ENCODE data around the gene NSG2. TPM values are rescaled to one million over a fixed set of nuclear protein-coding genes. Genes with fewer than 3 reads are reported as not detected.

NSG2 gene
- polyA plus RNA-seq, 2 donors, result 0.02 to 0.04 TPM

- no peaks in the 10 kb centered on the region for H3K27me3 ChIP-seq (ENCODE audit: control insufficient read depth in 1 of 2, insufficient read depth in 2 of 2, low read length in 2 of 2)
- no peaks in the 10 kb centered on the region for H3K9me3 ChIP-seq (ENCODE audit: control insufficient read depth in 2 of 2, insufficient read depth in 1 of 2, low read depth in 1 of 2, low read length in 1 of 2)
- H3K4me3 ChIP-seq (ENCODE audit: low read depth in 1 of 2, low read length in 2 of 2), result no peak overlapping the region
- no peak overlapping the region for H3K27ac ChIP-seq (ENCODE audit: low read depth in 2 of 2, low read length in 1 of 2)
- no peaks in the 10 kb centered on the region for H3K4me1 ChIP-seq (ENCODE audit: control insufficient read depth in 2 of 2, insufficient read depth in 2 of 2, low read length in 1 of 2)
- WGBS, 2 donors, result 59 to 63% methylated on average over 2 of the region's 2 CpGs
- no peaks in the 10 kb centered on the region for H3K36me3 ChIP-seq (ENCODE audit: control insufficient read depth in 2 of 2, insufficient read depth in 2 of 2, low read length in 1 of 2)
Measured at GRCh38 chr5:174058433-174059122, 13.1 kb downstream of the NSG2 start.

- H3K27ac ChIP-seq (ENCODE audit: low read depth in 2 of 2, low read length in 1 of 2), result no peak overlapping the region
- H3K9me3 ChIP-seq (ENCODE audit: control insufficient read depth in 2 of 2, insufficient read depth in 1 of 2, low read depth in 1 of 2, low read length in 1 of 2), result no peaks in the 10 kb centered on the region
- no peaks in the 10 kb centered on the region for H3K36me3 ChIP-seq (ENCODE audit: control insufficient read depth in 2 of 2, insufficient read depth in 2 of 2, low read length in 1 of 2)
- no peaks in the 10 kb centered on the region for H3K27me3 ChIP-seq (ENCODE audit: control insufficient read depth in 1 of 2, insufficient read depth in 2 of 2, low read length in 2 of 2)
- 87 to 90% methylated on average over 1 of the region's 1 CpG for whole genome bisulfite sequencing, 2 donors
- H3K4me1 ChIP-seq (ENCODE audit: control insufficient read depth in 2 of 2, insufficient read depth in 2 of 2, low read length in 1 of 2), result no peaks in the 10 kb centered on the region
- H3K4me3 ChIP-seq (ENCODE audit: low read depth in 1 of 2, low read length in 2 of 2), result no peak overlapping the region
Measured at GRCh38 chr5:174059247-174059646, 13.7 kb downstream of the NSG2 start.

GRCh38 chr5:174063082-174063756, 17.7 kb downstream of the NSG2 start:
- no peaks in the 10 kb centered on the region for H3K36me3 ChIP-seq (ENCODE audit: control insufficient read depth in 2 of 2, insufficient read depth in 2 of 2, low read length in 1 of 2)

GRCh38 chr5:174064171-174064570, 18.7 kb downstream of the NSG2 start:
- no peak overlapping the region for H3K27ac ChIP-seq (ENCODE audit: low read depth in 2 of 2, low read length in 1 of 2)
- H3K9me3 ChIP-seq (ENCODE audit: control insufficient read depth in 2 of 2, insufficient read depth in 1 of 2, low read depth in 1 of 2, low read length in 1 of 2), result no peaks in the 10 kb centered on the region
- H3K27me3 ChIP-seq (ENCODE audit: control insufficient read depth in 1 of 2, insufficient read depth in 2 of 2, low read length in 2 of 2), result no peaks in the 10 kb centered on the region
- no peak overlapping the region for H3K4me3 ChIP-seq (ENCODE audit: low read depth in 1 of 2, low read length in 2 of 2)
- no peaks in the 10 kb centered on the region for H3K36me3 ChIP-seq (ENCODE audit: control insufficient read depth in 2 of 2, insufficient read depth in 2 of 2, low read length in 1 of 2)
- 66 to 72% methylated on average over 8 of the region's 8 CpGs for WGBS, 2 donors
- H3K4me1 ChIP-seq (ENCODE audit: control insufficient read depth in 2 of 2, insufficient read depth in 2 of 2, low read length in 1 of 2), result no peaks in the 10 kb centered on the region

More at GRCh38 chr5:174063082-174063756, 17.7 kb downstream of the NSG2 start:
- Histone ChIP-seq H3K9me3 (ENCODE audit: control insufficient read depth in 2 of 2, insufficient read depth in 1 of 2, low read depth in 1 of 2, low read length in 1 of 2) (no peaks in the 10 kb centered on the region), H3K27me3 (ENCODE audit: control insufficient read depth in 1 of 2, insufficient read depth in 2 of 2, low read length in 2 of 2) (no peaks in the 10 kb centered on the region), H3K4me3 (ENCODE audit: low read depth in 1 of 2, low read length in 2 of 2) (no peak overlapping the region), H3K4me1 (ENCODE audit: control insufficient read depth in 2 of 2, insufficient read depth in 2 of 2, low read length in 1 of 2) (no peaks in the 10 kb centered on the region), H3K27ac (ENCODE audit: low read depth in 2 of 2, low read length in 1 of 2) (no peak overlapping the region)

- Histone ChIP-seq H3K4me3 (ENCODE audit: low read depth in 1 of 2, low read length in 2 of 2) (no peak overlapping the region), H3K36me3 (ENCODE audit: control insufficient read depth in 2 of 2, insufficient read depth in 2 of 2, low read length in 1 of 2) (no peaks in the 10 kb centered on the region), H3K4me1 (ENCODE audit: control insufficient read depth in 2 of 2, insufficient read depth in 2 of 2, low read length in 1 of 2) (no peaks in the 10 kb centered on the region), H3K27ac (ENCODE audit: low read depth in 2 of 2, low read length in 1 of 2) (no peak overlapping the region), H3K9me3 (ENCODE audit: control insufficient read depth in 2 of 2, insufficient read depth in 1 of 2, low read depth in 1 of 2, low read length in 1 of 2) (no peaks in the 10 kb centered on the region), H3K27me3 (ENCODE audit: control insufficient read depth in 1 of 2, insufficient read depth in 2 of 2, low read length in 2 of 2) (no peaks in the 10 kb centered on the region)
- WGBS, 2 donors, result 41 to 53% methylated on average over 8 of the region's 8 CpGs
Measured at GRCh38 chr5:174065528-174066197, 20.2 kb downstream of the NSG2 start.

GRCh38 chr5:174067499-174067898, 22.0 kb downstream of the NSG2 start:
- no peak overlapping the region for H3K4me3 ChIP-seq (ENCODE audit: low read depth in 1 of 2, low read length in 2 of 2)
- H3K27me3 ChIP-seq (ENCODE audit: control insufficient read depth in 1 of 2, insufficient read depth in 2 of 2, low read length in 2 of 2), result no peaks in the 10 kb centered on the region
- WGBS, 2 donors, result 74 to 87% methylated on average over 1 of the region's 1 CpG
- peaks cover 0 to 1% of the 10 kb centered on the region in 2 donors for H3K9me3 ChIP-seq (ENCODE audit: control insufficient read depth in 2 of 2, insufficient read depth in 1 of 2, low read depth in 1 of 2, low read length in 1 of 2)
- no peaks in the 10 kb centered on the region for H3K4me1 ChIP-seq (ENCODE audit: control insufficient read depth in 2 of 2, insufficient read depth in 2 of 2, low read length in 1 of 2)
- no peaks in the 10 kb centered on the region for H3K36me3 ChIP-seq (ENCODE audit: control insufficient read depth in 2 of 2, insufficient read depth in 2 of 2, low read length in 1 of 2)
- no peak overlapping the region for H3K27ac ChIP-seq (ENCODE audit: low read depth in 2 of 2, low read length in 1 of 2)

- Histone ChIP-seq H3K4me3 (ENCODE audit: low read depth in 1 of 2, low read length in 2 of 2) (no peak overlapping the region), H3K4me1 (ENCODE audit: control insufficient read depth in 2 of 2, insufficient read depth in 2 of 2, low read length in 1 of 2) (no peaks in the 10 kb centered on the region), H3K27ac (ENCODE audit: low read depth in 2 of 2, low read length in 1 of 2) (no peak overlapping the region), H3K9me3 (ENCODE audit: control insufficient read depth in 2 of 2, insufficient read depth in 1 of 2, low read depth in 1 of 2, low read length in 1 of 2) (peaks cover 0 to 1% of the 10 kb centered on the region in 2 donors), H3K36me3 (ENCODE audit: control insufficient read depth in 2 of 2, insufficient read depth in 2 of 2, low read length in 1 of 2) (no peaks in the 10 kb centered on the region), H3K27me3 (ENCODE audit: control insufficient read depth in 1 of 2, insufficient read depth in 2 of 2, low read length in 2 of 2) (no peaks in the 10 kb centered on the region)
- WGBS, 2 donors, result 86% methylated on average over 8 of the region's 8 CpGs
Measured at GRCh38 chr5:174071484-174071883, 26.0 kb downstream of the NSG2 start.

GRCh38 chr5:174073122-174073660, 27.7 kb downstream of the NSG2 start:
- H3K36me3 ChIP-seq (ENCODE audit: control insufficient read depth in 2 of 2, insufficient read depth in 2 of 2, low read length in 1 of 2), result no peaks in the 10 kb centered on the region
- peaks cover 0 to 1% of the 10 kb centered on the region in 2 donors for H3K9me3 ChIP-seq (ENCODE audit: control insufficient read depth in 2 of 2, insufficient read depth in 1 of 2, low read depth in 1 of 2, low read length in 1 of 2)
- H3K27ac ChIP-seq (ENCODE audit: low read depth in 2 of 2, low read length in 1 of 2), result no peak overlapping the region
- H3K4me3 ChIP-seq (ENCODE audit: low read depth in 1 of 2, low read length in 2 of 2), result no peak overlapping the region
- no peaks in the 10 kb centered on the region for H3K4me1 ChIP-seq (ENCODE audit: control insufficient read depth in 2 of 2, insufficient read depth in 2 of 2, low read length in 1 of 2)
- 66 to 71% methylated on average over 3 of the region's 3 CpGs for WGBS, 2 donors
- no peaks in the 10 kb centered on the region for H3K27me3 ChIP-seq (ENCODE audit: control insufficient read depth in 1 of 2, insufficient read depth in 2 of 2, low read length in 2 of 2)

- H3K4me3 ChIP-seq (ENCODE audit: low read depth in 1 of 2, low read length in 2 of 2), result no peak overlapping the region
- no peaks in the 10 kb centered on the region for H3K27me3 ChIP-seq (ENCODE audit: control insufficient read depth in 1 of 2, insufficient read depth in 2 of 2, low read length in 2 of 2)
- H3K36me3 ChIP-seq (ENCODE audit: control insufficient read depth in 2 of 2, insufficient read depth in 2 of 2, low read length in 1 of 2), result no peaks in the 10 kb centered on the region
- H3K27ac ChIP-seq (ENCODE audit: low read depth in 2 of 2, low read length in 1 of 2), result no peak overlapping the region
- H3K9me3 ChIP-seq (ENCODE audit: control insufficient read depth in 2 of 2, insufficient read depth in 1 of 2, low read depth in 1 of 2, low read length in 1 of 2), result peaks cover 0 to 1% of the 10 kb centered on the region in 2 donors
- no peaks in the 10 kb centered on the region for H3K4me1 ChIP-seq (ENCODE audit: control insufficient read depth in 2 of 2, insufficient read depth in 2 of 2, low read length in 1 of 2)
- WGBS, 2 donors, result 94% methylated on average over 7 of the region's 7 CpGs
Measured at GRCh38 chr5:174074369-174074768, 28.9 kb downstream of the NSG2 start.

Data from esophagus (tissue), 2 donors.